Activated naive CD8-positive, alpha-beta T cell treated with anti-CD3 and anti-CD28 coated beads, Interleukin-2, amount 10 ng/mL, durations not matched to agents 7 days and 5 days (primary cell): ENCODE results near the gene CTNNA1. TPM values are rescaled to one million over a fixed set of nuclear protein-coding genes. Genes with fewer than 3 reads are reported as not detected.
"Not testable (repeated sequence)": the region's sequence is repeated elsewhere in the genome, so short reads cannot be mapped to it uniquely, and the experiment has no call there.

Source experiments
- ATAC-seq: fragments of 150-1000 bp; cut with Tn5 transposase; one replicate; pipeline ENCODE4 v1.10.0; 2021; ENCODE audit warnings: low read depth, moderate library complexity
- POLR2A ChIA-PET: fragments of 350-600 bp; sonication (Branson Sonifier 250); formaldehyde crosslinking; loops from one replicate; lab custom pipeline; 2021; ENCODE audit warnings: antibody characterized with exemption; lab: Charles Lee
- DNase-seq: peaks from one replicate; pipeline ENCODE4 v3.0.0; 2021
- H3K27ac Mint-ChIP-seq: one replicate; pipeline ENCODE4 v1.8.0; 2022; ENCODE audit warnings: mild to moderate bottlenecking, mixed read lengths
- H3K27me3 Mint-ChIP-seq: one replicate; pipeline ENCODE4 v1.8.0; 2022; ENCODE audit warnings: mild to moderate bottlenecking, moderate library complexity, mixed read lengths
- H3K36me3 Mint-ChIP-seq: one replicate; pipeline ENCODE4 v1.8.0; 2021; ENCODE audit warnings: mild to moderate bottlenecking, mixed read lengths
- H3K4me1 Mint-ChIP-seq: one replicate; pipeline ENCODE4 v1.8.0; 2021; ENCODE audit warnings: mixed read lengths
- H3K4me3 Mint-ChIP-seq: one replicate; pipeline ENCODE4 v1.8.0; 2022; ENCODE audit warnings: mild to moderate bottlenecking, moderate library complexity, mixed read lengths
- H3K9me3 Mint-ChIP-seq: one replicate; pipeline ENCODE4 v1.8.0; 2021; ENCODE audit warnings: mixed read lengths
- total RNA-seq, 2 experiments: library from RNA; stranded (reverse); gene quantifications; one replicate each; pipeline ENCODE4 v1.2.3, GENCODE V29; 2021

The CTNNA1 gene
- total RNA-seq, 2 experiments from 2014 or later, result 23.1 to 24.2 TPM

- not testable (repeated sequence) for H3K4me3 Mint-ChIP-seq, H3K36me3 Mint-ChIP-seq, H3K9me3 Mint-ChIP-seq, DNase-seq, ATAC-seq, H3K4me1 Mint-ChIP-seq, H3K27ac Mint-ChIP-seq
- H3K27me3 Mint-ChIP-seq, result peaks cover 13% of the 10 kb centered on the region
- POLR2A ChIA-PET, result interaction anchor here (0.7 kb wide), 1 partner anchor 273 kb away, joined by 3 read pairs; no protein-coding TSS in a partner anchor
Measured at GRCh38 chr5:138921362-138921761, 168.1 kb downstream of the CTNNA1 start.

- ATAC-seq (no peak), DNase-seq (no peak)
- Mint-ChIP-seq H3K36me3 (no peaks in the 10 kb centered on the region), H3K27ac (no peak overlapping the region), H3K4me3 (no peak overlapping the region), H3K27me3 (peaks cover 13% of the 10 kb centered on the region), H3K9me3 (no peaks in the 10 kb centered on the region), H3K4me1 (no peaks in the 10 kb centered on the region)
- POLR2A ChIA-PET, result no interaction called here
Measured at GRCh38 chr5:138922494-138922893, 169.3 kb downstream of the CTNNA1 start.

GRCh38 chr5:138925090-138925635, 171.9 kb downstream of the CTNNA1 start:
- POLR2A ChIA-PET, result no interaction called here
- no peak overlapping the region for H3K4me3 Mint-ChIP-seq
- H3K36me3 Mint-ChIP-seq, result no peaks in the 10 kb centered on the region
- no peak overlapping the region for H3K27ac Mint-ChIP-seq
- H3K27me3 Mint-ChIP-seq, result peaks cover 2% of the 10 kb centered on the region
- no peaks in the 10 kb centered on the region for H3K4me1 Mint-ChIP-seq
- no peaks in the 10 kb centered on the region for H3K9me3 Mint-ChIP-seq
- ATAC-seq (no peak), DNase-seq (no peak)

GRCh38 chr5:138926257-138926656, 173.0 kb downstream of the CTNNA1 start:
- DNase-seq, result no peak
- POLR2A ChIA-PET, result no interaction called here
- Mint-ChIP-seq H3K27me3 (peaks cover 2% of the 10 kb centered on the region), H3K27ac (no peak overlapping the region), H3K4me1 (no peaks in the 10 kb centered on the region), H3K4me3 (no peak overlapping the region), H3K36me3 (no peaks in the 10 kb centered on the region), H3K9me3 (no peaks in the 10 kb centered on the region)
- ATAC-seq, result no peak

- POLR2A ChIA-PET, result no interaction called here
- no peak overlapping the region for H3K27ac Mint-ChIP-seq
- DNase-seq (no peak), ATAC-seq (no peak)
- H3K9me3 Mint-ChIP-seq, result no peaks in the 10 kb centered on the region
- no peaks in the 10 kb centered on the region for H3K4me1 Mint-ChIP-seq
- peaks cover 2% of the 10 kb centered on the region for H3K27me3 Mint-ChIP-seq
- no peak overlapping the region for H3K4me3 Mint-ChIP-seq
- peaks cover 2% of the 10 kb centered on the region for H3K36me3 Mint-ChIP-seq
Measured at GRCh38 chr5:138926688-138927448, 173.6 kb downstream of the CTNNA1 start.

GRCh38 chr5:138927544-138927943, 174.3 kb downstream of the CTNNA1 start:
- peaks cover 2% of the 10 kb centered on the region for H3K36me3 Mint-ChIP-seq
- H3K4me1 Mint-ChIP-seq, result no peaks in the 10 kb centered on the region
- H3K4me3 Mint-ChIP-seq, result no peak overlapping the region
- POLR2A ChIA-PET, result no interaction called here
- H3K27ac Mint-ChIP-seq, result no peak overlapping the region
- peaks cover 2% of the 10 kb centered on the region for H3K27me3 Mint-ChIP-seq
- ATAC-seq (no peak), DNase-seq (no peak)
- no peaks in the 10 kb centered on the region for H3K9me3 Mint-ChIP-seq

DNA sequence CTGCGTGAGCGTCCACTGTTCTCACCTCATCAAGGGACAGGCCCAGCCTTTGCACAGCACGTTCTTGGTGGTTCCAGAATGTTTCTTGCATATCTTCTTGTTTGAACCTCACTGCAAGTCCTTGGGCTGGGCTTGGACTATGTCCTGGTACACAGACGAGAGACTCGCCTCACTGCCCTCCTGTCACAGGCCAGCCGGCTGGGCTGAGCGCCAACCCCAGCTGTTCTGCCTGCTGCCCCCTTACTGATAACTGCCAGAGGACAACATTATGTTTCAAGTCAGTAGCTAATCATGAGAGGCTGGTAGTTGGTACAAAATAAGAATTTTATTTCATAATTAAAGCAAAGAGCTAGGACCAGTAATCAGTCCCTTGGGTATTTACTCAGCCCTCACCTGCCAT, 174.8 kb downstream of the CTNNA1 start:
- no peak for DNase-seq
- H3K27ac Mint-ChIP-seq, result no peak overlapping the region
- peaks cover 2% of the 10 kb centered on the region for H3K36me3 Mint-ChIP-seq
- ATAC-seq, result no peak
- POLR2A ChIA-PET, result no interaction called here
- H3K27me3 Mint-ChIP-seq, result peaks cover 2% of the 10 kb centered on the region
- H3K4me1 Mint-ChIP-seq, result no peaks in the 10 kb centered on the region
- no peaks in the 10 kb centered on the region for H3K9me3 Mint-ChIP-seq
- no peak overlapping the region for H3K4me3 Mint-ChIP-seq

DNA sequence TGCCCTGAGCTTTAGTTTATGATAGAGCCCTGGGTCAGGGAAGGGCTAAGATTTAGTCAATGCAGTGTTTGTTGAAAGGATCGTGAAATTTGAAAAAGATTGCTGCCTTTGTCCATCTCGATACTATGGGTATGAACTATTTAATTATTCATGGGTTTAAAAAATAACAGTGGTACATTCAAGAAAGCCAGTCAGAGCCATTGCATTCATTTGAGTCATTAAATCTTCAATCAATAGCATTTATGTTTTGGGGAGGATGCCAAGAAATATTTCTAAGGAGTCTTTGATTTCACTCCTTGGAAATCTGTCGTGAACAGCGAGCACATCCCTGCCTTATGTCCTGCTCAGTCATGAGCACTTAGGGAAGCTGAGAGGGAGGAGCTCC, 176.3 kb downstream of the CTNNA1 start:
- DNase-seq (no peak), ATAC-seq (no peak)
- POLR2A ChIA-PET, result no interaction called here
- Mint-ChIP-seq H3K36me3 (peaks cover 2% of the 10 kb centered on the region), H3K9me3 (no peaks in the 10 kb centered on the region), H3K4me3 (no peak overlapping the region), H3K4me1 (no peaks in the 10 kb centered on the region), H3K27me3 (no peaks in the 10 kb centered on the region), H3K27ac (no peak overlapping the region)

- no peaks in the 10 kb centered on the region for H3K9me3 Mint-ChIP-seq
- POLR2A ChIA-PET, result no interaction called here
- H3K4me1 Mint-ChIP-seq, result no peaks in the 10 kb centered on the region
- H3K27me3 Mint-ChIP-seq, result no peaks in the 10 kb centered on the region
- no peak for DNase-seq
- no peak overlapping the region for H3K27ac Mint-ChIP-seq
- no peak for ATAC-seq
- peaks cover 2% of the 10 kb centered on the region for H3K36me3 Mint-ChIP-seq
- no peak overlapping the region for H3K4me3 Mint-ChIP-seq
Measured at GRCh38 chr5:138930371-138931097, 177.3 kb downstream of the CTNNA1 start.

DNA sequence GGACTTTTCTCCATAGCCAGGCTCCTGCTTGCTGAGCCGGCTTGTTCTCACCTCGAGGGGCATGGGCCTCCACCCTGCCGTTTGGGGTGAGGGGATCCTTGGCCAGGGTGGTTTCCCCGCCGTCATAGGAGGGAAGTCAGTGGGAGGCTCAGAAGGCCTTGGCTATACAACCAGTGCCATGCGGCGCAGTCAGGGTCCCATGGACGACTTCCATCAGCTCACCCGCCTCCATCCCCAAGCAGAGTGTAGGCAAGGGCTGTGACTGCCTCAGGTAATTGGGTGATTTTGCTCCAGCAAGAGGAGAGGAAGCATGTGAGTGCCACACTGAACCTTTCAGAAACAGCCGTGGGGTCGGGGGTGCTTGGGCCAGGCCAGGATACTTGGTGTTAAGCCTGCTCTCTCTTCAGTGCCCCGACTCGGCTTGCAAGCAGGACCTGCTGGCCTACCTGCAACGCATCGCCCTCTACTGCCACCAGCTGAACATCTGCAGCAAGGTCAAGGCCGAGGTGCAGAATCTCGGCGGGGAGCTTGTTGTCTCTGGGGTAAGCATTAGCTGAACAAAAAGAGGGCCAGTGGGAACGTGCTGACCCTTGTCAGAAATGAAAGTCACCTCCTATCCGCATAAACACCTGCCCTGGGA, 179.1 kb downstream of the CTNNA1 start:
- no peaks in the 10 kb centered on the region for H3K27me3 Mint-ChIP-seq
- H3K36me3 Mint-ChIP-seq, result peaks cover 2% of the 10 kb centered on the region
- POLR2A ChIA-PET, result no interaction called here
- H3K4me1 Mint-ChIP-seq, result peaks cover 1% of the 10 kb centered on the region
- no peak overlapping the region for H3K27ac Mint-ChIP-seq
- H3K9me3 Mint-ChIP-seq, result no peaks in the 10 kb centered on the region
- no peak for DNase-seq
- no peak overlapping the region for H3K4me3 Mint-ChIP-seq
- ATAC-seq, result no peak

GRCh38 chr5:138933522-138934290, 180.5 kb downstream of the CTNNA1 start:
- no peaks in the 10 kb centered on the region for H3K9me3 Mint-ChIP-seq
- H3K27ac Mint-ChIP-seq, result no peak overlapping the region
- POLR2A ChIA-PET, result no interaction called here
- no peak for ATAC-seq
- peaks cover 6% of the 10 kb centered on the region for H3K4me1 Mint-ChIP-seq
- H3K36me3 Mint-ChIP-seq, result peaks cover 2% of the 10 kb centered on the region
- H3K27me3 Mint-ChIP-seq, result no peaks in the 10 kb centered on the region
- no peak overlapping the region for H3K4me3 Mint-ChIP-seq
- DNase-seq, result no peak

- peaks cover 10% of the 10 kb centered on the region for H3K4me1 Mint-ChIP-seq
- no peaks in the 10 kb centered on the region for H3K9me3 Mint-ChIP-seq
- no peak overlapping the region for H3K27ac Mint-ChIP-seq
- DNase-seq (no peak), ATAC-seq (no peak)
- POLR2A ChIA-PET, result no interaction called here
- peaks cover 2% of the 10 kb centered on the region for H3K36me3 Mint-ChIP-seq
- no peak overlapping the region for H3K4me3 Mint-ChIP-seq
- no peaks in the 10 kb centered on the region for H3K27me3 Mint-ChIP-seq
Measured at GRCh38 chr5:138934971-138935370, 181.7 kb downstream of the CTNNA1 start.

DNA sequence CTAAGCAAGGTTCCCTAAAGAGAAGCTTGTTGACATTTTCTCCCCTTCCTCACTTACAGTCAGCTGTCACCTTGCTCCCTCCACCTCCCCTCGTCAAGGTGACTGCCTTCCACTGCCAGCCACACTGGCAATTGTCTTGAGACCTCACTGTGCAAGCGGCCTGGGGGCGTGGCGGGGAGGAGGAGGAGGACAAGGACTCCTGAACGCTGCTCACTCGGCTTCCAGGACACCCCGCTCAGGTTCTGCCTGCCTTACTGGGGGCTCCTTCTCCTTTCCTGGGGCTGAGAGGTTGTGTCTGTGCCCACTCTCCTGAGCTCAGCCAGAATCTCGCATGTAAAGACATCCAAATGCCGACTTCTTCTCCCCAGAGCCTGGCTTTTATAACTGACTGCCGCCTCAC, 182.2 kb downstream of the CTNNA1 start:
- H3K9me3 Mint-ChIP-seq, result no peaks in the 10 kb centered on the region
- DNase-seq (no peak), ATAC-seq (no peak)
- no peak overlapping the region for H3K27ac Mint-ChIP-seq
- peaks cover 2% of the 10 kb centered on the region for H3K36me3 Mint-ChIP-seq
- POLR2A ChIA-PET, result no interaction called here
- H3K27me3 Mint-ChIP-seq, result no peaks in the 10 kb centered on the region
- peaks cover 10% of the 10 kb centered on the region for H3K4me1 Mint-ChIP-seq
- H3K4me3 Mint-ChIP-seq, result no peak overlapping the region
